T-helper 1 cell treated with Interleukin-12 subunit alpha and Interleukin-12 subunit beta and Interleukin-4 antibody, amounts not matched to agents 30 μg/mL and 1 μg/mL, for 36 hours (primary cell): Measurements from ENCODE around the gene HTRA1.

Experiments
- H3K27ac Mint-ChIP-seq: one replicate; pipeline ENCODE4 v1.8.0; 2021; ENCODE audit warnings: mild to moderate bottlenecking, mixed read lengths
- H3K27me3 Mint-ChIP-seq: one replicate; pipeline ENCODE4 v1.8.0; 2021; ENCODE audit warnings: low read depth, mixed read lengths
- H3K36me3 Mint-ChIP-seq: one replicate; pipeline ENCODE4 v1.8.0; 2021; ENCODE audit warnings: low read depth, mixed read lengths
- H3K4me1 Mint-ChIP-seq: one replicate; pipeline ENCODE4 v1.8.0; 2021; ENCODE audit warnings: low read depth, mixed read lengths
- H3K4me3 Mint-ChIP-seq: one replicate; pipeline ENCODE4 v1.8.0; 2021; ENCODE audit warnings: mild to moderate bottlenecking, moderate library complexity, mixed read lengths
- H3K9me3 Mint-ChIP-seq: one replicate; pipeline ENCODE4 v1.8.0; 2021; ENCODE audit warnings: mixed read lengths

HTRA1 gene

GRCh38 chr10:122445904-122446303 is 15.4 kb upstream of the HTRA1 start:
- H3K36me3 Mint-ChIP-seq, result no peaks in the 10 kb centered on the region
- no peak overlapping the region for H3K27ac Mint-ChIP-seq
- H3K4me1 Mint-ChIP-seq, result no peaks in the 10 kb centered on the region
- peaks cover 18% of the 10 kb centered on the region for H3K27me3 Mint-ChIP-seq
- H3K4me3 Mint-ChIP-seq, result no peak overlapping the region
- H3K9me3 Mint-ChIP-seq, result no peaks in the 10 kb centered on the region

GRCh38 chr10:122446668-122447423 is 14.5 kb upstream of the HTRA1 start:
- H3K27me3 Mint-ChIP-seq, result peaks cover 17% of the 10 kb centered on the region

GRCh38 chr10:122448600-122448999 is 12.8 kb upstream of the HTRA1 start:
- no peak overlapping the region for H3K27ac Mint-ChIP-seq
- peaks cover 18% of the 10 kb centered on the region for H3K27me3 Mint-ChIP-seq
- H3K4me1 Mint-ChIP-seq, result no peaks in the 10 kb centered on the region
- no peaks in the 10 kb centered on the region for H3K9me3 Mint-ChIP-seq
- H3K4me3 Mint-ChIP-seq, result no peak overlapping the region
- no peaks in the 10 kb centered on the region for H3K36me3 Mint-ChIP-seq

More at GRCh38 chr10:122446668-122447423, 14.5 kb upstream of the HTRA1 start:
- no peak overlapping the region for H3K27ac Mint-ChIP-seq
- no peak overlapping the region for H3K4me3 Mint-ChIP-seq
- H3K36me3 Mint-ChIP-seq, result no peaks in the 10 kb centered on the region
- H3K4me1 Mint-ChIP-seq, result no peaks in the 10 kb centered on the region
- H3K9me3 Mint-ChIP-seq, result no peaks in the 10 kb centered on the region

GRCh38 chr10:122449153-122449552 is 12.2 kb upstream of the HTRA1 start:
- H3K27me3 Mint-ChIP-seq, result peaks cover 18% of the 10 kb centered on the region
- no peaks in the 10 kb centered on the region for H3K36me3 Mint-ChIP-seq
- no peak overlapping the region for H3K27ac Mint-ChIP-seq
- H3K4me3 Mint-ChIP-seq, result no peak overlapping the region
- H3K9me3 Mint-ChIP-seq, result no peaks in the 10 kb centered on the region
- no peaks in the 10 kb centered on the region for H3K4me1 Mint-ChIP-seq

- Mint-ChIP-seq H3K27ac (no peak overlapping the region), H3K27me3 (peaks cover 15% of the 10 kb centered on the region), H3K36me3 (no peaks in the 10 kb centered on the region), H3K4me3 (no peak overlapping the region), H3K4me1 (no peaks in the 10 kb centered on the region), H3K9me3 (no peaks in the 10 kb centered on the region)
Measured at GRCh38 chr10:122450353-122450990, 10.9 kb upstream of the HTRA1 start.

- no peak overlapping the region for H3K27ac Mint-ChIP-seq
- no peaks in the 10 kb centered on the region for H3K9me3 Mint-ChIP-seq
- H3K4me3 Mint-ChIP-seq, result no peak overlapping the region
- H3K4me1 Mint-ChIP-seq, result no peaks in the 10 kb centered on the region
- peaks cover 28% of the 10 kb centered on the region for H3K27me3 Mint-ChIP-seq
- H3K36me3 Mint-ChIP-seq, result no peaks in the 10 kb centered on the region
Measured at GRCh38 chr10:122454071-122454470, 7.3 kb upstream of the HTRA1 start.

GRCh38 chr10:122454603-122455080 is 6.7 kb upstream of the HTRA1 start, which contains the start of gene ARMS2:
Gene ARMS2, plus strand, starts transcription at chr10:122454653. Its CDS starts 75 bp downstream, at chr10:122454728.
- no peak within 1 kb of the TSS for H3K4me3 Mint-ChIP-seq
- no peaks in the 10 kb centered on the region for H3K9me3 Mint-ChIP-seq
- no peaks in the 10 kb centered on the region for H3K36me3 Mint-ChIP-seq
- no peaks in the 10 kb centered on the region for H3K4me1 Mint-ChIP-seq
- no peak within 1 kb of the TSS for H3K27ac Mint-ChIP-seq
- peaks cover 28% of the 10 kb centered on the region for H3K27me3 Mint-ChIP-seq

- Mint-ChIP-seq H3K4me1 (no peaks in the 10 kb centered on the region), H3K36me3 (no peaks in the 10 kb centered on the region), H3K9me3 (no peaks in the 10 kb centered on the region), H3K27ac (no peak overlapping the region), H3K27me3 (peaks cover 33% of the 10 kb centered on the region), H3K4me3 (no peak overlapping the region)
Measured at GRCh38 chr10:122455376-122456079, 5.8 kb upstream of the HTRA1 start.

- H3K36me3 Mint-ChIP-seq, result no peaks in the 10 kb centered on the region
- no peak overlapping the region for H3K27ac Mint-ChIP-seq
- H3K27me3 Mint-ChIP-seq, result peaks cover 41% of the 10 kb centered on the region
- peaks cover 6% of the 10 kb centered on the region for H3K4me1 Mint-ChIP-seq
- H3K4me3 Mint-ChIP-seq, result no peak overlapping the region
- no peaks in the 10 kb centered on the region for H3K9me3 Mint-ChIP-seq
Measured at GRCh38 chr10:122457934-122458333, 3.4 kb upstream of the HTRA1 start.

GRCh38 chr10:122458693-122459092 is 2.7 kb upstream of the HTRA1 start:
- Mint-ChIP-seq H3K27me3 (peaks cover 48% of the 10 kb centered on the region), H3K27ac (no peak overlapping the region)

GRCh38 chr10:122459561-122460273 is 1.6 kb upstream of the HTRA1 start:
- no peak overlapping the region for H3K27ac Mint-ChIP-seq
- no peaks in the 10 kb centered on the region for H3K9me3 Mint-ChIP-seq
- H3K4me3 Mint-ChIP-seq, result no peak overlapping the region
- H3K27me3 Mint-ChIP-seq, result peaks cover 57% of the 10 kb centered on the region
- H3K36me3 Mint-ChIP-seq, result no peaks in the 10 kb centered on the region
- peaks cover 6% of the 10 kb centered on the region for H3K4me1 Mint-ChIP-seq

More at GRCh38 chr10:122458693-122459092, 2.7 kb upstream of the HTRA1 start:
- peaks cover 6% of the 10 kb centered on the region for H3K4me1 Mint-ChIP-seq
- H3K4me3 Mint-ChIP-seq, result no peak overlapping the region
- no peaks in the 10 kb centered on the region for H3K36me3 Mint-ChIP-seq
- no peaks in the 10 kb centered on the region for H3K9me3 Mint-ChIP-seq

GRCh38 chr10:122460891-122461293 is 461 bp upstream of the HTRA1 start:
- Mint-ChIP-seq H3K4me3 (no peak overlapping the region), H3K27ac (no peak overlapping the region), H3K36me3 (no peaks in the 10 kb centered on the region), H3K27me3 (peaks cover 67% of the 10 kb centered on the region), H3K9me3 (no peaks in the 10 kb centered on the region), H3K4me1 (peaks cover 6% of the 10 kb centered on the region)

- peak overlapping the region; percentile 65 for H3K4me3 Mint-ChIP-seq
- H3K9me3 Mint-ChIP-seq, result no peaks in the 10 kb centered on the region
- H3K4me1 Mint-ChIP-seq, result peaks cover 6% of the 10 kb centered on the region
- H3K27ac Mint-ChIP-seq, result no peak overlapping the region
- peaks cover 66% of the 10 kb centered on the region for H3K27me3 Mint-ChIP-seq
- no peaks in the 10 kb centered on the region for H3K36me3 Mint-ChIP-seq
Measured at GRCh38 chr10:122461729-122462532, 578 bp downstream of the HTRA1 start.
